GM10248 (cell line): Measurements from ENCODE around the gene CLEC11A.
"Not testable (repeated sequence)": the region's sequence is repeated elsewhere in the genome, so short reads cannot be mapped to it uniquely, and the experiment has no call there.

Experiments used
- CTCF ChIA-PET: fragments of 300-600 bp; sonication (Branson Sonifier 250); formaldehyde crosslinking; extraction: SDS; loops from one replicate; lab custom pipeline; 2021; ENCODE audit warnings: antibody characterized with exemption; lab: Yijun Ruan, JAX
- POLR2A ChIA-PET: fragments of 350-650 bp; sonication (Branson Sonifier 250); formaldehyde crosslinking; extraction: SDS; loops from one replicate; lab custom pipeline; 2020; ENCODE audit warnings: antibody characterized with exemption; lab: Yijun Ruan, JAX
- DNase-seq: peaks from one replicate; pipeline ENCODE4 v3.0.0; 2012; ENCODE audit errors: extremely low spot score
- TF ChIP-seq, protein P1 (sequence below): IDR thresholded peaks from 2 replicates; pipeline ENCODE4 v1.5.1; 2012; ENCODE audit warnings: mild to moderate bottlenecking, low read depth; ENCODE audit errors: extremely low read depth, missing control alignments, control extremely low read depth

CLEC11A gene

DNA sequence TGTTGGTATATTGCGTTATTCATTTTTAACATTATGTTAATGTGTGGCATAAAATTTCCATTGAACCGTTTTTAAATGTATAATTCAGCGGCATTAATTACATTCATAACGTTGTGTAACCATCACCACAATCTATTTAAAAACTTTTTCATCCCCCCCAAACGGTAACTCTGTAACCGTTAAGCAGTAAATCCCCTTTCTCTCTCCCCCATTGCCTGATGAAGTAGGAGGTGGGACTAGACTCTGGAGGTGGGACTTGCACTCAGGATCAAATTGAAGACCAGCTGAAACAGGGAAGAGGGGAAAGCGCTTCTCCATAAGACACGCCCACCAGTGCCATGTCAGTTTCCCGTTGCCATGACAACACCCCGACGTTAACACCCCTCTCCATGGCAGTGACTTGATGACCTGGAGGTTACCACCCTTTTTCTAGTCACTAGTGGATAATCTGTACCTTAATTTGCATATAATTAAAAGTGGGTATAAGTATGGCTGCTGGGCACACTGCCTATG, 16.8 kb downstream of the CLEC11A start:
- POLR2A ChIA-PET, result no interaction called here
- TF ChIP-seq, protein P1, sequence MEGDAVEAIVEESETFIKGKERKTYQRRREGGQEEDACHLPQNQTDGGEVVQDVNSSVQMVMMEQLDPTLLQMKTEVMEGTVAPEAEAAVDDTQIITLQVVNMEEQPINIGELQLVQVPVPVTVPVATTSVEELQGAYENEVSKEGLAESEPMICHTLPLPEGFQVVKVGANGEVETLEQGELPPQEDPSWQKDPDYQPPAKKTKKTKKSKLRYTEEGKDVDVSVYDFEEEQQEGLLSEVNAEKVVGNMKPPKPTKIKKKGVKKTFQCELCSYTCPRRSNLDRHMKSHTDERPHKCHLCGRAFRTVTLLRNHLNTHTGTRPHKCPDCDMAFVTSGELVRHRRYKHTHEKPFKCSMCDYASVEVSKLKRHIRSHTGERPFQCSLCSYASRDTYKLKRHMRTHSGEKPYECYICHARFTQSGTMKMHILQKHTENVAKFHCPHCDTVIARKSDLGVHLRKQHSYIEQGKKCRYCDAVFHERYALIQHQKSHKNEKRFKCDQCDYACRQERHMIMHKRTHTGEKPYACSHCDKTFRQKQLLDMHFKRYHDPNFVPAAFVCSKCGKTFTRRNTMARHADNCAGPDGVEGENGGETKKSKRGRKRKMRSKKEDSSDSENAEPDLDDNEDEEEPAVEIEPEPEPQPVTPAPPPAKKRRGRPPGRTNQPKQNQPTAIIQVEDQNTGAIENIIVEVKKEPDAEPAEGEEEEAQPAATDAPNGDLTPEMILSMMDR, result no peak
- DNase-seq, result no peak
- CTCF ChIA-PET, result no interaction called here

DNA sequence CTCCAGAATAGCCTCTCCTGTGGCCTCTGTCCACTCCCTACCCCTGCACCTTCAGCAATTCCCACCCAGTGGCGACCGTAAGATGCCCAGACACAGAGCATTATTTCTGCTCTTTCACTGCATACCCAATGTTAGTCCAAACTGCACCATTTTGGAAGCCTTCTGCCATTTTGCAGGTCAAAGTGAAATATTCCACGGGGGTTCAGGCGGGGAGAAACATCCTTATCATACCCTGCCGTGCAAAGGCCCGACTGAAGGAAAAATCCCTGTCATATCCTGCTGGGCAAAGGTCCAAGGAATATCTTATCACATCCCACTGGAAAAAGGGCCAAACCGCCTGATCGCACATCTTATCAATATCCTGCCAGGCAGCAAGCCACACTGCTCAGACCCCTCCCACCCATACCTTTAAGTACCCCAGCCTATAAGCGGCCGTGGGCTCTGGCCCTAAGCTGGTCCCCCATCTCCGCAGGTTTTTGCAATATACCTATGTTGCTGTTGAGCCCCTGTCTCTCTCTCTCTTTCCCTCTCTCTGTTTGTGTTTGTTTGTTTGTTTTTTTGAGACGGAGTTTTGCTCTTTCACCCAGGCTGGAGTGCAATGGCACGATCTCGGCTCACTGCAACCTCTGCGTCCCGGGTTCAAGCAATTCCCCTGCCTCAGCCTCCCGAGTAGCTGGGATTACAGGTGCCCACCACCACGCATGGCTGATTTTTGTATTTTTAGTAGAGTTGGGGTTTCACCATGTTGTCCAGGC, 18.2 kb downstream of the CLEC11A start:
- TF ChIP-seq, protein P1, result no peak
- DNase-seq, result no peak
- POLR2A ChIA-PET, result interaction anchor here (0.7 kb wide), 1 partner anchor 152 kb away, joined by 5 read pairs; no protein-coding TSS in a partner anchor
- CTCF ChIA-PET, result no interaction called here

DNA sequence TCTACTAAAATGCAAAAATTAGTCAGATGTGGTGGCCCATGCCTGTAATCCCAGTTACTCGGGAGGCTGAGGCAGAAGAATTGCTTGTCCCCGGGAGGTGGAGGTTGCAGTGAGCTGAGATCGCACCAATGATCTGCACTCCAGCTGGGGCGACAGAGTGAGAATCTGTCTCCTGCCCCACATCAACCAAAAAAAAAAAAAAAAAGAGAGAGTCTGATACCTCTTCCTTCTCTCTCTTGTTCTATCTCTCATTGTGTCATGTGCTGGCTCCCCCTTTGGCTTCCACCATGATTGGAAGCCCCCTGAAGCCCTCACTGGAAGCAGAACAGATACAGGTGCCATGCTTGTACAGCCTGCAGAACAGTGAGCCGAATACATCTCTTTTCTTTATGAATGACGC, 20.4 kb downstream of the CLEC11A start:
- TF ChIP-seq, protein P1, result no peak
- ChIA-PET POLR2A (no interaction called here), CTCF (no interaction called here)
- DNase-seq, result no peak

DNA sequence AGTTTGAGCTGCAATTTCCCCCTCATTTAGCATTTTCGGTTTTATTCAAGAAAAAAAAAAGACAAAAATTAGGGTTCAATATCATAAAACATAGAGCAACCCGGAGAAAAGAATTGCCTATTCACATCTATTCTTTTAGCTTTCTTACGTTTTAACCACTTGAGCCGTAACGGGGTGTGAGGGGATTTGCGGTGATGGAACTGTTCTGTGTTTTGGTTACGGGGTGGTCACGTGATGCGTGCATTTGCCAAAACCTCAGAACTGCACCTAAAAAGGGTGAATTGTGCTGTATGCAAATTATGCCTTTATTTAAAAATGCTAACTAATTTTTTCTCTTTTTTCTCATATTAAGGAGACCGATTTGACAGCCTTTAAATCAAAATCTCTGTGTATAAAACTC, 22.1 kb downstream of the CLEC11A start:
- CTCF ChIA-PET, result no interaction called here
- no peak for DNase-seq
- POLR2A ChIA-PET, result no interaction called here
- TF ChIP-seq, protein P1, result no peak

DNA sequence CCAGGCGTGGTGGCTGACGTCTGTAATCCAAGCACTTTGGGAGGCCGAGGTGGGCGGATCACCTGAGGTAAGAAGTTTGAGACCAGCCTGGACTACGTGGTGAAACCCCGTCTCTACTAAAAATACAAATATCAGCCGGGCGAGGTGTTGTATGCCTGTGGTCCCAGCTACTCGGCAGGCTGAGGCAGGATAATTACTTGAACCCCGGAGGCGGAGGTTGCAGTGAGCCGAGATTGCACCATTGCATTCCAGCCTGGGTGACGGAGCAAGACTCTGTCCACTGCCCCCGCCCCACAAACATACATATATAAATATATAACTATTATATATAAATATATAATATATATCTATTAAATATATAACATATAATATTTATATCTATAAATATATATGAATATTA, 24.0 kb downstream of the CLEC11A start:
- DNase-seq, CTCF ChIA-PET, POLR2A ChIA-PET: not testable (repeated sequence)

DNA sequence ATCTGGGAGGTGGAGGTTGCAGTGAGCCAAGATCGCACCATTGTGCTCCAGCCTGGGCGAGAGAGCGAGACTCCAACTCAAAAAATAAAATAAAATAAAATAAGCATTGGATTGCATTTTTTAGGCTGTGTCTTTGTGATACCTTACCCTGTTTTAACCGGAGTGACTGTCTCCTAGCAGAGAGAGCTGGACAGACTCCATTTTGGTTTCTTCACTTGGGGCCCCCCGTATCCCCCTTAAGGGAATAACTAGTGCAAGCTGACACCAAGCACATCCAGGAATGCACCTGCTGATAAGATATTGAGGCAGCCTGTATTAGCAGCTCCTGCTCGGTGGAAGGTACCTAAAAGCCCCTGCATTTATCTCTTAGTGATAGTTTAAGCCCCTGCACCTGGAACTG, 26.3 kb downstream of the CLEC11A start:
- CTCF ChIA-PET, result no interaction called here

DNA sequence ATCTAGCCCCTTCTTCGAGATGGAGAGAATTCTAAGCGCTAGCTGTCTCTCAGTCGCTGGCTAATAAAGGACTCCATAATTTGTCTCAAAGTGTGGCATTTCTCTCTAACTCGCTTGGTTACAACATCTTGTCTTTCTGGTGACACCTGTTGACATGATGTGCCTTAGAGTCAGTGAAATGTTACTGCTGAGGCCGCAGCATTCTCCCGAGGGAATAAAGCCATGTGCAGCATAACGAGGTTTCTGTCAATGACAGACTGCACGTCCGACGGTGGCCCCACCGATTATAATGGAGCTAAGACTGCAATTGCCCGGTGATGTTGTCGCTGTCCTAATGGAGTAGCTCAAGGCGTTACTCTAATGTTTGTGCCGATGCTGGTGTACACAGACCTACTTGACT, 26.8 kb downstream of the CLEC11A start:
- TF ChIP-seq, protein P1, result no peak
- CTCF ChIA-PET, result no interaction called here
- DNase-seq, result no peak
- POLR2A ChIA-PET, result no interaction called here

More for the DNA sequence above, 26.3 kb downstream of the CLEC11A start:
- POLR2A ChIA-PET, result no interaction called here
- no peak for DNase-seq
- TF ChIP-seq, protein P1, result no peak
